ENCODE data around the gene RTN3. TPM values are rescaled to one million over a fixed set of nuclear protein-coding genes. Genes with fewer than 3 reads are reported as not detected.

The RTN3 gene
- total RNA-seq, 1 experiment from 2014 or later: 145 TPM

- Histone ChIP-seq H3K9me3 (ENCODE audit: control insufficient read depth, insufficient read depth, low read depth, low read length) (no peaks in the 10 kb centered on the region), H3K27ac (ENCODE audit: low read length) (no peak overlapping the region), H3K27me3 (ENCODE audit: control insufficient read depth, insufficient read depth, low read length) (no peaks in the 10 kb centered on the region), H3K4me1 (ENCODE audit: control insufficient read depth, insufficient read depth, low read length) (0 out of 2 replicates have a peak, but pooled peaks cover 4% of the 10 kb centered on the region), H3K4me3 (ENCODE audit: low read depth in 2 of 2, low read length in 2 of 2) (no peak overlapping the region), H3K36me3 (ENCODE audit: control insufficient read depth, insufficient read depth, low read length) (no peaks in the 10 kb centered on the region)
- POLR2A ChIA-PET: interaction anchor here (0.5 kb wide), 1 partner anchor 841 kb away, joined by 4 read pairs; no protein-coding TSS in a partner anchor
- BruUV-seq (replicated peaks): no TSS peak
- intact Hi-C loops (cut with micrococcal nuclease; ENCODE audit: unreplicated experiment): no loop called here
- ATAC-seq (no peak), DNase-seq (ENCODE audit: low read depth, low spot score) (no peak)
- TF ChIP-seq REST (IDR thresholded peaks at IDR 0.05; ENCODE audit: insufficient read depth in 1 of 2, low read depth in 2 of 2, low read length in 1 of 2): no peak
- TF ChIP-seq CTCF (IDR thresholded peaks at IDR 0.05): no peak
- no peak for TF ChIP-seq POLR2AphosphoS5 (IDR thresholded peaks at IDR 0.05; ENCODE audit: low read depth, low read length)
- no peak for TF ChIP-seq TCF7L2 (IDR thresholded peaks at IDR 0.05; ENCODE audit: low read depth, low read length)
- no peak for TF ChIP-seq SIN3A (IDR thresholded peaks at IDR 0.05; ENCODE audit: borderline replicate concordance, insufficient read depth, low read depth, low read length)
- in situ Hi-C loops (cut with HindIII; ENCODE audit: low pct_unique_long_range_greater_than_20kb, low sequenced_read_pairs): no loop called here
- CTCF ChIA-PET: interaction anchor here (1.0 kb wide), 1 partner anchor 25 kb away, joined by 3 read pairs; no protein-coding TSS in a partner anchor
Measured at GRCh38 chr11:63713766-63714165, 32.5 kb downstream of the RTN3 start.

GRCh38 chr11:63716046-63716445 lies 34.7 kb downstream of the RTN3 start:
- H3K27me3 ChIP-seq (ENCODE audit: control insufficient read depth, insufficient read depth, low read length): no peaks in the 10 kb centered on the region
- DNase-seq (ENCODE audit: low read depth, low spot score) (no peak), ATAC-seq (no peak)
- ChIA-PET POLR2A (no interaction called here), CTCF (no interaction called here)
- no TSS peak for BruUV-seq (replicated peaks)
- intact Hi-C loops (cut with micrococcal nuclease; ENCODE audit: unreplicated experiment) (no loop called here), in situ Hi-C loops (cut with HindIII; ENCODE audit: low pct_unique_long_range_greater_than_20kb, low sequenced_read_pairs) (no loop called here)
- H3K4me1 ChIP-seq (ENCODE audit: control insufficient read depth, insufficient read depth, low read length): no peaks in the 10 kb centered on the region
- H3K27ac ChIP-seq (ENCODE audit: low read length): no peak overlapping the region
- no peak for TF ChIP-seq POLR2AphosphoS5 (IDR thresholded peaks at IDR 0.05; ENCODE audit: low read depth, low read length)
- no peak for TF ChIP-seq REST (IDR thresholded peaks at IDR 0.05; ENCODE audit: insufficient read depth in 1 of 2, low read depth in 2 of 2, low read length in 1 of 2)
- TF ChIP-seq SIN3A (IDR thresholded peaks at IDR 0.05; ENCODE audit: borderline replicate concordance, insufficient read depth, low read depth, low read length): no peak
- no peak for TF ChIP-seq CTCF (IDR thresholded peaks at IDR 0.05)
- no peak for TF ChIP-seq TCF7L2 (IDR thresholded peaks at IDR 0.05; ENCODE audit: low read depth, low read length)
- no peaks in the 10 kb centered on the region for H3K9me3 ChIP-seq (ENCODE audit: control insufficient read depth, insufficient read depth, low read depth, low read length)
- no peak overlapping the region for H3K4me3 ChIP-seq (ENCODE audit: low read depth in 2 of 2, low read length in 2 of 2)
- no peaks in the 10 kb centered on the region for H3K36me3 ChIP-seq (ENCODE audit: control insufficient read depth, insufficient read depth, low read length)

Data from Panc1 (cell line).